H9 (cell line): ENCODE measurements around the gene TACO1. TPM values are rescaled to one million over a fixed set of nuclear protein-coding genes. Genes with fewer than 3 reads are reported as not detected.

Experiments
- DNase-seq: peaks from one replicate; pipeline ENCODE4 v3.0.0-alpha.2; 2017
- H2AFZ ChIP-seq: one replicate; pipeline ENCODE4 v1.6.1; 2013; ENCODE audit warnings: mild to moderate bottlenecking, low read length, control low read depth, moderate library complexity
- H2AK5ac ChIP-seq: 2 replicates; pipeline ENCODE4 v1.6.1; 2013; ENCODE audit warnings: low read length, control low read depth, mixed read lengths; ENCODE audit not compliant: insufficient read length
- H2BK120ac ChIP-seq: one replicate; pipeline ENCODE4 v1.6.1; 2013; ENCODE audit warnings: low read depth, mild to moderate bottlenecking, low read length, control low read depth, inconsistent platforms; ENCODE audit not compliant: poor library complexity, severe bottlenecking
- H2BK12ac ChIP-seq: 2 replicates; pipeline ENCODE4 v1.6.1; 2013; ENCODE audit warnings: low read length, control low read depth, mixed read lengths, low read depth; ENCODE audit not compliant: insufficient read length
- H2BK15ac ChIP-seq: 2 replicates; pipeline ENCODE4 v1.6.1; 2013; ENCODE audit warnings: low read depth, low read length, control low read depth
- H2BK20ac ChIP-seq: one replicate; pipeline ENCODE4 v1.6.1; 2013; ENCODE audit warnings: low read depth, mild to moderate bottlenecking, low read length, control low read depth, inconsistent platforms; ENCODE audit not compliant: poor library complexity, severe bottlenecking
- H2BK5ac ChIP-seq: 2 replicates; pipeline ENCODE4 v1.6.1; 2013; ENCODE audit warnings: low read length, control low read depth, mixed read lengths; ENCODE audit not compliant: insufficient read length
- H3K14ac ChIP-seq: 2 replicates; pipeline ENCODE4 v1.6.1; 2013; ENCODE audit warnings: low read length, control low read depth; ENCODE audit not compliant: insufficient read depth
- H3K18ac ChIP-seq: 2 replicates; pipeline ENCODE4 v1.6.1; 2013; ENCODE audit warnings: low read depth, mild to moderate bottlenecking, mixed read lengths, low read length, control low read depth; ENCODE audit not compliant: insufficient read length
- H3K23ac ChIP-seq: 2 replicates; pipeline ENCODE4 v1.6.1; 2013; ENCODE audit warnings: low read length, control low read depth, mixed read lengths, low read depth; ENCODE audit not compliant: insufficient read length
- H3K23me2 ChIP-seq: 2 replicates; pipeline ENCODE4 v1.6.1; 2013; ENCODE audit warnings: low read depth, mild to moderate bottlenecking, mixed read lengths, low read length, control low read depth; ENCODE audit not compliant: insufficient read length, poor library complexity, severe bottlenecking
- H3K27ac ChIP-seq: 2 replicates; pipeline ENCODE4 v1.5.1; 2013; ENCODE audit warnings: low read length, control low read depth, mixed read lengths, low read depth; ENCODE audit not compliant: insufficient read length
- H3K27me3 ChIP-seq: 2 replicates; pipeline ENCODE4 v1.6.1; 2013; ENCODE audit warnings: low read length, control low read depth, inconsistent platforms; ENCODE audit not compliant: insufficient read depth
- H3K4ac ChIP-seq: 2 replicates; pipeline ENCODE4 v1.6.1; 2013; ENCODE audit warnings: low read depth, mild to moderate bottlenecking, control low read depth, inconsistent platforms, low read length, moderate library complexity
- H3K4me1 ChIP-seq: 2 replicates; pipeline ENCODE4 v1.6.1; 2013; ENCODE audit warnings: low read length, control low read depth, inconsistent platforms; ENCODE audit not compliant: insufficient read depth
- H3K4me2 ChIP-seq: 2 replicates; pipeline ENCODE4 v1.6.1; 2013; ENCODE audit warnings: low read length, control low read depth, mixed read lengths; ENCODE audit not compliant: insufficient read length, insufficient read depth
- H3K56ac ChIP-seq: 2 replicates; pipeline ENCODE4 v1.6.1; 2013; ENCODE audit warnings: low read depth, mild to moderate bottlenecking, mixed read lengths, low read length, control low read depth; ENCODE audit not compliant: insufficient read length
- H3K79me1 ChIP-seq: 2 replicates; pipeline ENCODE4 v1.6.1; 2013; ENCODE audit warnings: low read depth, mild to moderate bottlenecking, moderate library complexity, low read length, control low read depth, inconsistent platforms; ENCODE audit not compliant: insufficient read depth, poor library complexity, severe bottlenecking
- H3K79me2 ChIP-seq: 2 replicates; pipeline ENCODE4 v1.6.1; 2013; ENCODE audit warnings: low read length, control low read depth, inconsistent platforms; ENCODE audit not compliant: insufficient read depth
- H3K9ac ChIP-seq: 2 replicates; pipeline ENCODE4 v1.6.1; 2013; ENCODE audit warnings: low read length, control low read depth, mixed read lengths; ENCODE audit not compliant: insufficient read length; ENCODE audit errors: extremely low read depth
- H3K9me3 ChIP-seq: one replicate; pipeline ENCODE4 v1.6.1; 2013; ENCODE audit warnings: low read depth, low read length, inconsistent platforms; ENCODE audit not compliant: control insufficient read depth
- H3T11ph ChIP-seq: one replicate; pipeline ENCODE4 v1.6.1; 2013; ENCODE audit warnings: mild to moderate bottlenecking, low read length, control low read depth, inconsistent platforms
- H4K20me1 ChIP-seq: one replicate; pipeline ENCODE4 v1.6.1; 2013; ENCODE audit not compliant: control insufficient read depth, insufficient read length, insufficient read depth
- H4K5ac ChIP-seq: 2 replicates; pipeline ENCODE4 v1.6.1; 2013; ENCODE audit warnings: low read depth, mild to moderate bottlenecking, mixed read lengths, low read length, control low read depth; ENCODE audit not compliant: insufficient read length
- H4K8ac ChIP-seq: replicated peaks from 2 replicates; pipeline ENCODE4 v1.6.1; 2013; ENCODE audit warnings: low read length, control low read depth, mixed read lengths, low read depth; ENCODE audit not compliant: insufficient read length
- H4K91ac ChIP-seq: 2 replicates; pipeline ENCODE4 v1.6.1; 2013; ENCODE audit warnings: low read depth, mild to moderate bottlenecking, moderate library complexity, mixed read lengths, low read length, control low read depth; ENCODE audit not compliant: insufficient read length
- H3K27ac Mint-ChIP-seq, 3 experiments: 2 replicates in 2 of 3; 3 replicates in 1 of 3; pipeline ENCODE4 v1.8.0; 2020 to 2021; ENCODE audit warnings: mixed read lengths in 3 of 3, mild to moderate bottlenecking in 1 of 3, moderate library complexity in 1 of 3
- H3K27me3 Mint-ChIP-seq: 2 replicates; pipeline ENCODE4 v1.8.0; 2021; ENCODE audit warnings: low read depth, mild to moderate bottlenecking, moderate library complexity, mixed read lengths
- H3K36me3 Mint-ChIP-seq, 3 experiments: 2 replicates in 2 of 3; 3 replicates in 1 of 3; pipeline ENCODE4 v1.8.0; 2020 to 2021; ENCODE audit warnings: low read depth in 3 of 3, mixed read lengths in 3 of 3; ENCODE audit not compliant: insufficient read depth in 1 of 3
- H3K4me1 Mint-ChIP-seq, 2 experiments: 2 replicates each; pipeline ENCODE4 v1.8.0; 2020; ENCODE audit warnings: mixed read lengths in 2 of 2
- H3K4me3 Mint-ChIP-seq, 2 experiments: 2 replicates in 1 of 2; 3 replicates in 1 of 2; pipeline ENCODE4 v1.8.0; 2020 to 2021; ENCODE audit warnings: mild to moderate bottlenecking in 2 of 2, mixed read lengths in 2 of 2, moderate library complexity in 1 of 2
- H3K9me3 Mint-ChIP-seq, 2 experiments: 2 replicates in 1 of 2; 3 replicates in 1 of 2; pipeline ENCODE4 v1.8.0; 2020; ENCODE audit warnings: mild to moderate bottlenecking in 2 of 2, mixed read lengths in 2 of 2, moderate library complexity in 1 of 2
- CTCF ChIP-seq: fragments of 200-600 bp; sonication (generic); conservative IDR thresholded peaks from 3 replicates; pipeline ENCODE4 v1.8.0; 2021; ENCODE audit warnings: antibody characterized with exemption, mild to moderate bottlenecking
- WGBS: extraction: QIAGEN DNeasy Blood & Tissue Kit; methylation state at CpG from one replicate; pipeline ENCODE4 v1.1.7; 2013; ENCODE audit warnings: missing lambda C conversion rate, low lambda C conversion rate, mixed read lengths; ENCODE audit not compliant: insufficient read length; ENCODE audit errors: extremely low coverage; 5-methylcytosine and 5-hydroxymethylcytosine counted together
- total RNA-seq: library from RNA; stranded (reverse); gene quantifications from 2 replicates; pipeline ENCODE4 v1.2.1, GENCODE V29; 2021

Gene TACO1
- total RNA-seq, 1 experiment from 2014 or later, result 30.2 TPM

- Histone ChIP-seq H3K79me2 (peaks cover 4% of the 10 kb centered on the region; the same call in 1 of the 2 replicates), H4K20me1 (no peaks in the 10 kb centered on the region)
Observed at GRCh38 chr17:63564562-63564961, 36.1 kb upstream of the TACO1 start.

More at GRCh38 chr17:63564562-63564961, 36.1 kb upstream of the TACO1 start:
- H4K91ac ChIP-seq, result no peak overlapping the region
- H4K8ac ChIP-seq, result no peak overlapping the region
- H3K27me3 ChIP-seq, result no peaks in the 10 kb centered on the region
- Mint-ChIP-seq H3K27me3 (no peaks in the 10 kb centered on the region), H3K36me3 (no peaks in the 10 kb centered on the region; a peak in 1 of 7 replicates), H3K9me3 (no peaks in the 10 kb centered on the region), H3K4me1 (no peaks in the 10 kb centered on the region), H3K27ac (0 out of 7 replicates have a peak overlapping the region, but pooled peaks of 1 of the 3 experiments have one; percentile 21), H3K4me3 (no peak overlapping the region)
- no peak overlapping the region for H3K9ac ChIP-seq
- H3K14ac ChIP-seq, result no peak overlapping the region
- H4K5ac ChIP-seq, result no peak overlapping the region
- H3K4ac ChIP-seq, result no peak overlapping the region
- H2BK20ac ChIP-seq, result no peak overlapping the region
- no peak overlapping the region for H2BK5ac ChIP-seq
- no peak overlapping the region for H3K18ac ChIP-seq
- no peak overlapping the region for H2BK12ac ChIP-seq
- H2BK120ac ChIP-seq, result no peak overlapping the region
- H3K27ac ChIP-seq, result no peak overlapping the region
- no peak overlapping the region for H3K4me2 ChIP-seq
- H3K56ac ChIP-seq, result no peak overlapping the region
- no peak overlapping the region for H2AK5ac ChIP-seq
- H3K23ac ChIP-seq, result no peak overlapping the region
- WGBS, result no CpG with 5 or more reads among the region's 5 CpGs
- no peaks in the 10 kb centered on the region for H3K23me2 ChIP-seq
- peak; percentile 41 for DNase-seq
- H3K9me3 ChIP-seq, result no peaks in the 10 kb centered on the region
- H3K79me1 ChIP-seq, result peaks cover 6% of the 10 kb centered on the region
- H3K4me1 ChIP-seq, result no peaks in the 10 kb centered on the region
- peak; percentile 18; the same call in 1 of the 3 replicates for TF ChIP-seq CTCF
- H2AFZ ChIP-seq, result no peak overlapping the region
- no peak overlapping the region for H2BK15ac ChIP-seq
- no peak overlapping the region for H3T11ph ChIP-seq
